HepG2 (cell line): ENCODE data around the gene CAPZB. TPM values are rescaled to one million over a fixed set of nuclear protein-coding genes. Genes with fewer than 3 reads are reported as not detected.

Experiments used
- ATAC-seq: fragments of 200-7000 bp; cut with Tn5 transposase; 3 replicates; pipeline ENCODE4 v1.9.1; 2020; ENCODE audit warnings: mild to moderate bottlenecking, moderate library complexity
- BruUV-seq: library from RNA; stranded (reverse); fragments of 400-500 nt; replicated peaks from 2 replicates; lab custom pipeline; 2021; lab: Mats Ljungman, UMichigan
- CTCF ChIA-PET: fragments of 300-600 bp; formaldehyde crosslinking; extraction: SDS; loops from one replicate; lab custom pipeline; 2021; ENCODE audit warnings: low total read pairs, inconsistent platforms, low intra/inter-chr PET ratio; lab: Yijun Ruan, JAX
- POLR2A ChIA-PET: fragments of 350-600 bp; sonication (Branson Sonifier 250); formaldehyde crosslinking; loops from one replicate; lab custom pipeline; 2020; ENCODE audit warnings: antibody characterized with exemption, inconsistent platforms; lab: Yijun Ruan, JAX
- DNase-seq: peaks from one replicate; pipeline ENCODE4 v3.0.0-alpha.2; 2015; ENCODE audit warnings: low spot score
- FAIRE-seq: peaks from 3 replicates; lab custom pipeline; 2011; peaks lifted over from hg19 to GRCh38; lab: Jason Lieb, UNC
- H2AFZ ChIP-seq: one replicate; pipeline ENCODE4 v1.6.1; 2011; ENCODE audit warnings: low read length, inconsistent platforms
- H3K27ac ChIP-seq: fragments of 300-600 bp; 3 replicates; pipeline ENCODE4 v1.8.0; 2011; ENCODE audit warnings: mixed run types, mild to moderate bottlenecking, mixed read lengths, low read length, inconsistent platforms; ENCODE audit not compliant: insufficient read depth; ENCODE audit errors: extremely low read length
- H3K27me3 ChIP-seq, 2 experiments: fragments of 200-600 bp in 1 of 2; 2 replicates in 1 of 2; 3 replicates in 1 of 2; pipeline versions ENCODE4 v1.6.0 to v1.8.0; 2011; ENCODE audit warnings: low read length in 2 of 2, mild to moderate bottlenecking in 2 of 2, moderate library complexity in 2 of 2, inconsistent platforms in 1 of 2; ENCODE audit not compliant: insufficient read depth in 2 of 2, control insufficient read depth in 1 of 2
- H3K36me3 ChIP-seq, 2 experiments: fragments of 200-600 bp in 1 of 2; replicated peaks in 1 of 2; 2 replicates in 1 of 2; 3 replicates in 1 of 2; pipeline versions ENCODE4 v1.5.1 to v1.8.0; 2011; ENCODE audit warnings: low read length in 2 of 2, inconsistent platforms in 1 of 2; ENCODE audit not compliant: insufficient read depth in 2 of 2, control insufficient read depth in 1 of 2
- H3K4me1 ChIP-seq: 2 replicates; pipeline ENCODE4 v1.5.1; 2012; ENCODE audit warnings: low read length, inconsistent platforms; ENCODE audit not compliant: insufficient read depth
- H3K4me2 ChIP-seq: 2 replicates; pipeline ENCODE4 v1.6.0; 2011; ENCODE audit warnings: low read depth, low read length, inconsistent platforms
- H3K4me3 ChIP-seq, 3 experiments: fragments of 200-600 bp in 1 of 3; sonication (generic), shearing (Covaris generic) in 1 of 3; replicated peaks in 1 of 3; 2 replicates each; pipeline ENCODE4 v1.5.1; 2011 to 2016; ENCODE audit warnings: low read length in 3 of 3, inconsistent platforms in 2 of 3, low read depth in 2 of 3, mild to moderate bottlenecking in 2 of 3, control low read depth in 1 of 3, mixed read lengths in 1 of 3; ENCODE audit not compliant: insufficient read depth in 1 of 3
- H3K79me2 ChIP-seq: one replicate; pipeline ENCODE4 v1.6.1; 2011; ENCODE audit warnings: low read length, inconsistent platforms; ENCODE audit not compliant: insufficient read depth
- H3K9ac ChIP-seq: 2 replicates; pipeline ENCODE4 v1.6.0; 2011; ENCODE audit warnings: mild to moderate bottlenecking, low read depth, low read length, inconsistent platforms; ENCODE audit not compliant: insufficient read depth
- H3K9me3 ChIP-seq: 2 replicates; pipeline ENCODE4 v1.5.1; 2012; ENCODE audit warnings: mild to moderate bottlenecking, low read length
- H4K20me1 ChIP-seq: 2 replicates; pipeline ENCODE4 v1.6.0; 2011; ENCODE audit warnings: inconsistent platforms, mild to moderate bottlenecking, low read length, moderate library complexity; ENCODE audit not compliant: insufficient read depth
- DZIP1 ChIP-seq: sonication (generic); formaldehyde crosslinking; IDR thresholded peaks from 2 replicates; pipeline ENCODE4 v1.5.0; 2020; ENCODE audit warnings: mild to moderate bottlenecking, missing genetic modification reagents
- PATZ1 ChIP-seq: sonication (generic); formaldehyde crosslinking; IDR thresholded peaks from 2 replicates; pipeline ENCODE4 v1.4.0; 2020; ENCODE audit warnings: missing genetic modification reagents
- ZFY ChIP-seq: sonication (generic); formaldehyde crosslinking; IDR thresholded peaks from 2 replicates; pipeline ENCODE4 v1.4.0; 2020; ENCODE audit warnings: missing genetic modification reagents
- WGBS: methylation state at CpG from one replicate; pipeline ENCODE4 v1.1.6; 2017; ENCODE audit warnings: low lambda C conversion rate; 5-methylcytosine and 5-hydroxymethylcytosine counted together
- in situ Hi-C: cut with HindIII; loops from 2 replicates; pipeline ENCODE4 v1.10.0; 2017; ENCODE audit warnings: low pct_unique_long_range_greater_than_20kb; ENCODE audit not compliant: extremely low pct_ligation_motif_present
- intact Hi-C: fragments of 100-400 bp; cut with micrococcal nuclease; formaldehyde crosslinking; loops from one replicate; pipeline ENCODE4 v1.10.0; 2022; ENCODE audit not compliant: unreplicated experiment
- polyA plus RNA-seq, 8 experiments: library from polyadenylated mRNA; depleted of rRNA in 3 of 8; stranded (reverse) in 7 of 8; unstranded in 1 of 8; fragments of >200 nt; fragmentation: Illumina TruSeq in 4 of 8; extraction: Trizol in 4 of 8; gene quantifications; 2 replicates each; pipeline versions ENCODE4 v1.2.1 to v1.2.3, GENCODE V29; 2011 to 2016; ENCODE audit warnings: low read depth in 4 of 8, missing spikeins in 1 of 8, mixed read lengths in 1 of 8; ENCODE audit not compliant: insufficient read depth in 1 of 8
- total RNA-seq, 5 experiments: library from RNA; depleted of rRNA; stranded (reverse); fragments of >200 nt; fragmentation: Illumina TruSeq; extraction: Trizol; gene quantifications; 2 replicates each; pipeline ENCODE4 v1.2.3, GENCODE V29; 2016; ENCODE audit warnings: low read depth in 1 of 5

CAPZB gene
- total and polyA plus RNA-seq, 2 of the 13 experiments (the other 11 are each of a cell fraction or from before 2014, with no cell fraction given): 58.9 to 76.9 TPM

GRCh38 chr1:19384113-19384512 lies 101.2 kb downstream of the CAPZB start:
- Histone ChIP-seq H4K20me1 (peaks cover 7% of the 10 kb centered on the region; the same call in 1 of the 2 replicates), H3K9me3 (no peaks in the 10 kb centered on the region), H3K27ac (no peak overlapping the region), H3K4me1 (peaks cover 52% of the 10 kb centered on the region), H3K36me3 (peaks cover 15 to 52% of the 10 kb centered on the region in 2 experiments), H3K4me3 (no peak overlapping the region), H2AFZ (no peak overlapping the region), H3K27me3 (no peaks in the 10 kb centered on the region), H3K79me2 (peaks cover 19% of the 10 kb centered on the region), H3K4me2 (no peak overlapping the region), H3K9ac (no peak overlapping the region)
- intact Hi-C loops (loop anchor here (2.0 to 10.0 kb wide), 2 partner anchors 43 to 211 kb away; a partner anchor contains a TSS), in situ Hi-C loops (no loop called here)
- ATAC-seq (no peak), FAIRE-seq (no peak), DNase-seq (no peak)
- 93% methylated on average over 4 of the region's 4 CpGs for WGBS
- TF ChIP-seq DZIP1 (CRISPR knock-in tag) (no peak), PATZ1 (CRISPR knock-in tag) (peak; percentile 80), ZFY (CRISPR knock-in tag) (0 out of 2 replicates have a peak, but pooled peaks have one; percentile 15)
- ChIA-PET CTCF (no interaction called here), POLR2A (interaction anchor here (1.6 to 2.1 kb wide), 2 partner anchors 11 to 72 kb away, joined by 3 to 5 read pairs; partner anchors contain the start of genes AKR7A2 and SLC66A1)
- BruUV-seq: no TSS peak
